Stomach smooth muscle (tissue), 2 donors: ENCODE data around the gene MED13L.

ENCODE experiments used
- H3K27ac ChIP-seq: one replicate; pipeline ENCODE4 v1.7.0; 2013; ENCODE audit warnings: mild to moderate bottlenecking, low read length, inconsistent platforms
- H3K27me3 ChIP-seq, 2 donors: one replicate each; pipeline ENCODE4 v1.7.0; 2013; ENCODE audit warnings: low read length in 2 of 2; ENCODE audit not compliant: insufficient read depth in 2 of 2, control insufficient read depth in 1 of 2
- H3K36me3 ChIP-seq, 2 donors: one replicate each; pipeline ENCODE4 v1.7.0; 2013; ENCODE audit warnings: low read length in 2 of 2; ENCODE audit not compliant: control insufficient read depth in 2 of 2, insufficient read depth in 2 of 2
- H3K4me1 ChIP-seq: one replicate; pipeline ENCODE4 v1.7.0; 2013; ENCODE audit warnings: low read length; ENCODE audit not compliant: control insufficient read depth, insufficient read depth
- H3K4me3 ChIP-seq, 2 donors: one replicate each; pipeline ENCODE4 v1.7.0; 2013; ENCODE audit warnings: low read length in 2 of 2
- H3K9ac ChIP-seq, 2 donors: one replicate each; pipeline ENCODE4 v1.7.0; 2013; ENCODE audit warnings: low read length in 2 of 2, mild to moderate bottlenecking in 1 of 2
- H3K9me3 ChIP-seq, 2 donors: one replicate each; pipeline ENCODE4 v1.7.0; 2013; ENCODE audit warnings: low read length in 2 of 2; ENCODE audit not compliant: control insufficient read depth in 2 of 2
- donor health status: healthy.
- donor health status: Pancreatic carcinoma.

Gene MED13L

DNA sequence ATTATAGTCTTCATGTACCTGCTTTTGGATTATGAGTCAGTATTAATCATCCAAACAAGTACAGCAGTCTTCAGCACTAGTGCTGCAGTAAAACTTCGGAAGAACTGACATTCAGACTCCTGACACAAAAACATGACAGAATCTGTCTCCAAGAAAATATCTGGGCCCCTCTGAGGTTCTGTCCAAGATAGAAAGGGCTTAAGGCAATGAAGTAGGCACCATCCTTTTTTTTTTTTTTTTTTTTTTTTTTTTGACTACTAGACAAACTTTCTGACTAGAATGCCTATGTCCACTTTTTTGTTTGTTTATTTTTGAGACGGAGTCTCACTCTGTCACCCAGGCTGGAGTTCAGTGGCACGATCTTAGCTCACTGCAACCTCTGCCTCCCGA, 112.5 kb downstream of the MED13L start:
- no peak overlapping the region for H3K4me3 ChIP-seq
- H3K27ac ChIP-seq = no peak overlapping the region
- H3K4me1 ChIP-seq = peaks cover 13% of the 10 kb centered on the region
- no peaks in the 10 kb centered on the region for H3K36me3 ChIP-seq
- H3K9ac ChIP-seq = no peak overlapping the region
- no peaks in the 10 kb centered on the region for H3K9me3 ChIP-seq
- H3K27me3 ChIP-seq = no peaks in the 10 kb centered on the region

DNA sequence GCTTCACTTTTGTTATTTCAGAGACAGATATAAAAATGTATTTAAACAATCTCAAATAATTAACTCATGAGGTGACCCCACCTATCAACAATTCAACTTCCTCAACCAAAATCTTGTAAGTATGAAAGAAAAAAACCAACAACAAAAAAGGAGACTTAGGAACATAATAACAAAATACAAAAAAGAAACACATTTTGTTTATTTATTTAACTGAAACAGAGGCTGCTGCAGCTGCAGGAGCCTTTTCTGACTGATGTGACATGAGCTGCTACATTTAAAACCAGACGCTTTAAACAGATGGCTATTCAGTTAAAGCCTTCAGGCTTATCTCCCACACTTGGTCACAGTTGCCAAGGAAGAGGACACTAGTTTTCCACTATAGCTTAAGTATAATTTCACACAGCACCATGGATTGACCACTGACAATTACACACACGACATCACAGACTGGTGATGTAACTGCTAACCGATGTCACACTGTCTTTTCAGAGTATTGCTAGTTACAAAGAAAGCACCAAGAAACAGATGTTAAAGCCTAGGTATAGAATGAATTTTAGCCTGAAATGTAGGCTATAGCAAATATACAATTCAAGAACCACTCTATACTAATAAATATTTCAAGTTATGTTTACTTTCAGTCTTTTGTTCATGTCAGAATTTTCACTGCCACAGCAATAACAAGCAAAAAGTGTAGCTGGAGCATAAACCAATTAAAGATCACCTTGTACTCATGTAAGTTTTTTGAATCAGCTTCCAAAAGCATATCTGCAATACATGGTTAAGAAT, 113.0 kb downstream of the MED13L start:
- Histone ChIP-seq H3K9ac (no peak overlapping the region), H3K27ac (no peak overlapping the region), H3K4me3 (no peak overlapping the region), H3K36me3 (no peaks in the 10 kb centered on the region), H3K4me1 (peaks cover 14% of the 10 kb centered on the region), H3K9me3 (no peaks in the 10 kb centered on the region), H3K27me3 (no peaks in the 10 kb centered on the region)

DNA sequence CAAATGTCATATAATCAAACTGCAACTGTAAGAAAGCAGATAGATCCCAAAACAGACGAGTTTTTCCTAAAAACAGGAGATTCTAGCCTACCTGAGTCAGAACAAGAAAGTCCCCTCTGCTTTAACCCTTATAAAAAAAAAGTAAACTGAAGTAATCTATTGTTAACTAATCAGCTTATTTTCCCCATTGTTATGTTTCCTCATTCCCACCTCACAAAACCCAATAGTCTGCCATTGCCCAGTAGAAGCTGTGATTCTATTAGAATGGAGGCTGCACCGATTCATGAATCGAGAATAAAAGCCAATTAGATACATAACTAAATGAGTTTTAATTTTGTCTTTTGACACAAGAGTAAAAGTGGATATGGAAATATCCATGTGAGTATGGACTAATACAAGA, 115.4 kb downstream of the MED13L start:
- Histone ChIP-seq H3K36me3 (no peaks in the 10 kb centered on the region), H3K27ac (no peak overlapping the region), H3K4me1 (peaks cover 14% of the 10 kb centered on the region), H3K9ac (no peak overlapping the region), H3K9me3 (no peaks in the 10 kb centered on the region), H3K4me3 (no peak overlapping the region), H3K27me3 (no peaks in the 10 kb centered on the region)

DNA sequence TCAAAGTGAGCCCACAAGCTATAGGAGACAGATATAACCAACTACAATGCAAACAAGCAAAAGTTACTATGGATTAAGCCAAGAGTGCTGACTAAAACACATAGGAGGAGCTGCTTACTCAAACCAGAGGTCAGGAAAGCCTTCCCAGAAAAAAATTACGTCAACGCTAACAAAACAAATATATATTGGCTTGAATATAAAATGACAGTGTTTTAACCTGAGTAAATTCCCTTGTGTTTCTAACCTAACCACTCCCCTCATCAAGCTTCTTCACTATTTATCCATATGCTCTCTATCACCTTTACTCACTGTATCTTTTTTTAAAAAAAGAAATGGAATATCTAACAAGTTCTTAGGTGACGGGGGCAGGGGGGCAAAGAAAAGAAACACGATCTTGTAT, 115.9 kb downstream of the MED13L start:
- Histone ChIP-seq H3K4me1 (peaks cover 14% of the 10 kb centered on the region), H3K36me3 (no peaks in the 10 kb centered on the region), H3K9me3 (no peaks in the 10 kb centered on the region), H3K27me3 (no peaks in the 10 kb centered on the region), H3K9ac (no peak overlapping the region), H3K27ac (no peak overlapping the region), H3K4me3 (no peak overlapping the region)

DNA sequence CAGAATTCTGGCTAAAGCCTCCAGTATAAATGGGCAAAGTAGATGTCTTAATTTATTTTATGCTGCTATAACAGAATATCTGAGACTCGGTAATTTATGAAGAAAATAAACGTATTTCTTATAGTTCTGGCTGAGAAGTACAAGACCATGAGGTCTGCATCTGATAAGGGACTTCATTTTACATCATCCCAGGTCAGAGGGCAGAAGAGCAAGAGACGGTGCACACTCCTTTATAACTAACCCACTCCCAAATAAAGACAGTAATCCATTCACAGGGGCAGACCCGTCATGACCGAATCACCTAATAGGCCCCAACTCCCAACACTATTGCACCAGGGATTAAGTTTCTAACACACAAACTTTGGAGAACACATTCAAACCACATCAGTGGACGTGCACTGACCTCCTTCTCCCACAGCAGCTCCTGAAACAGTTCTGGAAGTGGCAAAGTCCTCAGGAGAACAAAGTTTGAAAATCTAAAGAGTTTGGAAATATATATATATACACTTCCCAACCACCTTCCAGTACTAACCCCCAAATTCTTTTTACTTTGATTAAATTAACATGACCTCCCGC, 116.5 kb downstream of the MED13L start:
- peaks cover 14% of the 10 kb centered on the region for H3K4me1 ChIP-seq

DNA sequence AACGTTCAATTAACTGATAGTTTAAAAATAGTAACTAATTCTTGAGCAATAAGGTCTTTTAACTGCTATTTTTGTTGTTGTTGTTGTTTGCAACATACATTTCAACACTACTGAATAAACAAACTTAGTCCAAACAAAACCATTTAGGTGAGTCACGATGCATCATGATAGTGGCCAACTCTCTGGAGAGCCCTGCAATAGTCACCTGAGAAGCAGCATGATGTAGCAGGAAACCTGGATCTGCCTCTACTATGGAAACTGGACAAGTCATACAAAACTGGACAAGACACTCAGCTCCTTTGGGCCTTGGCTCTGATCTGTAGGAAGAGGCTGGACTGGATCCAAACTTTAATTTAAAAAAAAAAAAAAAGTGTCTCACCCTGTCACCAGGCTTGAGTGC, 117.3 kb downstream of the MED13L start:
- Histone ChIP-seq H3K27me3 (no peaks in the 10 kb centered on the region), H3K9me3 (no peaks in the 10 kb centered on the region), H3K4me1 (peaks cover 14% of the 10 kb centered on the region), H3K9ac (no peak overlapping the region), H3K27ac (no peak overlapping the region), H3K36me3 (no peaks in the 10 kb centered on the region), H3K4me3 (no peak overlapping the region)

More for the DNA sequence above, 116.5 kb downstream of the MED13L start:
- Histone ChIP-seq H3K9ac (no peak overlapping the region), H3K27ac (no peak overlapping the region), H3K4me3 (no peak overlapping the region), H3K36me3 (no peaks in the 10 kb centered on the region), H3K27me3 (no peaks in the 10 kb centered on the region), H3K9me3 (no peaks in the 10 kb centered on the region)

DNA sequence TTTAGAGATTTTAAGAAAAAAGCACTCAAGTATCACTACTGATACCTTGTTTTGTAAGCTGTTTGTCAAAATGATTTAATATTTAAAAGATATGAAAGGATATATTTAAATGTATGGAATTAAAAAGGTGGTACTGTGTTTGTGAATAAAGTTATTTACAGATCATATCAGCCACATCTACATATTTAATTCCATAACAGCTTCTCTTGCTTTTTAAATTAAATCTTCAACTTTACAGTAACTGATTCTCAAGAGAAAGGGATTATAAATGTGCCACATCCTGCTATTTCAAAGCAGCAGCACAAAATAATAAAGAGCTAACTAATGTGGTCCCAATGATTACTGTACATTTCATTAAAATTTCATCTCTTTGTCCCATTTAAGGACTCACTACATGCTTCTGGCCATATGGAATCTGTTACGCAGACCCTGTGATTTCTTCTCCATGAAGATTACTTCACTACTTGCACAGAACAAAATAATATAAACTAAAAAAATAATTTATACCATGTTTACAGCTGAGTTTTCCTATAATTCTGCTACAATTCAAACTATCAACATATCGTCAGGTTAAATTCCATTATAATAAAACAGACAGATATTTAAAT, 117.8 kb downstream of the MED13L start:
- Histone ChIP-seq H3K9ac (no peak overlapping the region), H3K36me3 (no peaks in the 10 kb centered on the region), H3K4me1 (peaks cover 10% of the 10 kb centered on the region), H3K9me3 (no peaks in the 10 kb centered on the region), H3K27me3 (no peaks in the 10 kb centered on the region), H3K4me3 (no peak overlapping the region), H3K27ac (no peak overlapping the region)

DNA sequence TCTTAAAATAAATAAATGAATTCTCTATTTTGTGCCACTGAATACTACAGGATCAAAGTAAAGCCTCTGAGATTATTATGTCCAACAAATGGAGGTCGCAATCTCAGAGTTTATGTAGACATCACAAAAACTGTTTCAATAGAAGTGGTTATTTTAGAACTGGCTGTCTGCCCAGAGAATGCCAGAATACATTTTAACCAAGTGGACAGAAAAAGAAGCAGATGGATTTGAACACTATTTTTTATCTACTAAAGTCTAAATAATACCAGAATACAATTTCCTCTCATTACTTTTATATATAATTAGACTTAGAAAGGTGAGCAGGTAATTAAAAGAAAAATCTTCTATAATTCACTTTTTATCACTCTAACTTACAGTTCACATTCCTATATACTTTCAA, 118.3 kb downstream of the MED13L start:
- Histone ChIP-seq H3K36me3 (no peaks in the 10 kb centered on the region), H3K9ac (no peak overlapping the region), H3K27me3 (no peaks in the 10 kb centered on the region), H3K4me3 (no peak overlapping the region), H3K9me3 (no peaks in the 10 kb centered on the region), H3K4me1 (peaks cover 5% of the 10 kb centered on the region), H3K27ac (no peak overlapping the region)

DNA sequence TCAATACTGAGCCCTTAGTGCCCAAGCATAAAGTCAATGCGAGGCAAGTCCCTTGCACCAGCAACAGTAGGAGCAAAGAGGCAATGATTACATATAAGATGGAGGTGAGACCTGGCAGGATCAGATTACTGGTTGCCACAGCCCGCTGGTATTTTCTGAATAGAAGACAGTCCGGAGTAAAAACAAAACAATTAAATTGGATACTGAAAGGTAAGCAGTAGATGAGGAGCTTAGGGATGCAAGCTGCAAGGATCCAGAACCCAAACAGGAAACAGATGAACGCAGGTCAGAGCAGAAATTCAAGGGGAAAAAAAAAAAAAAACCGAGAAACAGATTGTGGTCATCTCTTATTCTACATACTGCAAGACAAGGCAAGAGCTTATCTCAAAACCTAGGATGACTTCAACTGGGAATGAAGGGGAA, 119.6 kb downstream of the MED13L start:
- Histone ChIP-seq H3K9ac (no peak overlapping the region), H3K27ac (no peak overlapping the region), H3K27me3 (no peaks in the 10 kb centered on the region), H3K9me3 (no peaks in the 10 kb centered on the region), H3K4me3 (no peak overlapping the region), H3K4me1 (peaks cover 8% of the 10 kb centered on the region), H3K36me3 (no peaks in the 10 kb centered on the region)

DNA sequence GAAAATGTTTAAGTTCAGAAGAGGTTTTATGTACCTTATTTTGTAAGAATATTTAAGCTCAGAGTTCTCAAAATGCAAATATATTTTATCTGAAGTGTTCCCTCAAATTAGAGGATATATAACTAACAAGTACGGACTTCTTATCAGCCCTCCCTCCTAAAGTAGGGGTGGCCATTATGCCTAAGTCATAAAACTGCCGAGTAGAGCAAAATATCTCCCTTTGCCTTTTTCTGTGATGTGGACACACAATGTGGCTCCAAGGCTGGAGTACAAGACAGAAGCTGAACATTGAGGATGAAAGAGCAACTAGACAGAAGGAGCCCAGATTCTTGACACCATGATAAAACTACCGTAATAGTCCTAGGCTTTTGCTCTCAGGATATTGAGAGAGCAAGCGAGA, 120.9 kb downstream of the MED13L start:
- Histone ChIP-seq H3K27ac (no peak overlapping the region), H3K9ac (no peak overlapping the region), H3K9me3 (no peaks in the 10 kb centered on the region), H3K4me3 (no peak overlapping the region), H3K36me3 (no peaks in the 10 kb centered on the region), H3K4me1 (peaks cover 10% of the 10 kb centered on the region), H3K27me3 (no peaks in the 10 kb centered on the region)

DNA sequence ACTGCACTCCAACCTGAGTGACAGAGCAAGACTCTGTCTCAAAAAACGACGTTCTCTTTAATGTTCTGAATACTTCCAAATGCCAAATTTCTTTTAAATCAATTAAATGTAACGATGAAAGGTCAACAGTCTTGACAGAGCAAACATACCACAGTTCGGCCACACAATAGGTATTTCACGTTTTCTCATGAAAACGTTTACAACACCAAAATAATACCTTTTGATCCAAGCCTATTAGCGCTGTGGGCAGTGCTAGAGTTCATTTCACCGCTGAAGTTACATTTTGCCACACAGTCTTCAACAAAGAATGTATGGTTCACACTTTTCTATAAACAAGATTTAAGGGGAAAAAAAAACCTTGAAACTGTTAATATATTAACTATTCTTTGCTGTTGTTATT, 122.1 kb downstream of the MED13L start:
- H3K9me3 ChIP-seq = no peaks in the 10 kb centered on the region
- no peak overlapping the region for H3K4me3 ChIP-seq
- H3K27ac ChIP-seq = no peak overlapping the region
- no peaks in the 10 kb centered on the region for H3K27me3 ChIP-seq
- H3K4me1 ChIP-seq = peaks cover 9% of the 10 kb centered on the region
- H3K36me3 ChIP-seq = no peaks in the 10 kb centered on the region
- H3K9ac ChIP-seq = no peak overlapping the region
